ENCODE measurements around the gene LAMA2.

The LAMA2 gene

DNA sequence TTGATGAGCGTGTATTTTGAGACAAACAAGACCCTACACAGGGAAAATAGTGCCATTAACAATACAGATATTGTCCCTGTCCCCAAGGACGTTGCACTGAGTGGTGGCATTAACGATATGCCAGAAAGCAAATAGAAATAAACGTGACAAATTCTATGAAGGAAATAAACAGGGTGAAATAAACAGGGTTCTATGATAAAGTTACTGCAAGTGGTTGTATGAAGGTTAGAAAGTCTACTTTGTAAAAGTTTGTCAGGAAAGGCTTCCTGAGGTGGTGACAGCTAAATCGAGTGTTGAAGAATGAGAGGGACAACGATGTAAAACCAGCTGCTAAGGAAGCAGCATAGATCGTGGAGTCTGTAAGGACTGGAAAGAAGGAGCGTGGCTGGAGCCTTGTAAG is 380.2 kb downstream of the LAMA2 start:
- DNase-seq (ENCODE audit: low spot score), result no peak

- no peak for DNase-seq (ENCODE audit: low spot score)
These were observed 381.6 kb downstream of the LAMA2 start for GRCh38 chr6:129264480-129265045.

GRCh38 chr6:129267028-129267427 is 384.1 kb downstream of the LAMA2 start:
- DNase-seq (ENCODE audit: low spot score), result no peak

DNA sequence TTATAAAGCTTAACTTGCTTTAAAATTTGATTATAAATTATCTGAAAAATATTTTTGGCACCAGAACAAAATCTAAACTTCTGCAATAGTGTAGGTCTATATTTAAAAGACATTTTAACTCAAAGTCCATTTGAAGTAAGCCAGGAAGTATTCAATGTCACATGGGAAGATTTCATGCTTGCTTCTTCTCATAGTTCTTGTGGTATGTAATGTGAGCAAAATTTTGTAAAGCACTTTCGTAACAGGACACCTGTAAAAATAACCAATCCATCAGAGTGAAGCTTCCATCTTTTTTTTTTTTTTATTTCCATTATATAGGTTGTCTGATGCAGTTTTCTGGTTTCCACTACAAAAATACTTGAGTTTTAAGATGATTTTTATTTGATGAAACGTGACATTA is 386.1 kb downstream of the LAMA2 start:
- no peak for DNase-seq (ENCODE audit: low spot score)

- no peak for DNase-seq (ENCODE audit: low spot score)
These were observed 387.0 kb downstream of the LAMA2 start for GRCh38 chr6:129269891-129270290.

GRCh38 chr6:129270450-129270849 is 387.5 kb downstream of the LAMA2 start:
- no peak for DNase-seq (ENCODE audit: low spot score)

DNA sequence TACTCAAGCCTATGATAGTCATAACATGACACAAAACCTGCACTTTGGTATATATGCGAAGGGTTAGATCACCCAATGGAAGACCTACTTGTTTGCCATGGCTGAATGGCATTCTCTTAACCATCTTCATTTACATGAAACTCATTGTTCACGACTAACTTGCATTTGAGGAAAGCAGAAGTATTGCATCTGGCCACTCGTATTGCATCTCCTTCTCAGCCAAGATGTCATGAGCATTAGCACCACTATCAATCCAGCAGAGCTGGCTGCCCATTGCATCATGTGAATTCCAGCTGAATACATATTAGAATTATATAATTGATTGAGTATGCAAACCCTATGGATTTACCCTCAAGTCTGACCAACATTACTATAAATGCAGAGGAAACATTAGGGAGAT is 390.2 kb downstream of the LAMA2 start:
- no peak for DNase-seq (ENCODE audit: low spot score)

- DNase-seq (ENCODE audit: low spot score), result no peak
These were observed 393.5 kb downstream of the LAMA2 start for GRCh38 chr6:129276461-129276860.

GRCh38 chr6:129276986-129277385 is 394.0 kb downstream of the LAMA2 start:
- DNase-seq (ENCODE audit: low spot score), result no peak

DNA sequence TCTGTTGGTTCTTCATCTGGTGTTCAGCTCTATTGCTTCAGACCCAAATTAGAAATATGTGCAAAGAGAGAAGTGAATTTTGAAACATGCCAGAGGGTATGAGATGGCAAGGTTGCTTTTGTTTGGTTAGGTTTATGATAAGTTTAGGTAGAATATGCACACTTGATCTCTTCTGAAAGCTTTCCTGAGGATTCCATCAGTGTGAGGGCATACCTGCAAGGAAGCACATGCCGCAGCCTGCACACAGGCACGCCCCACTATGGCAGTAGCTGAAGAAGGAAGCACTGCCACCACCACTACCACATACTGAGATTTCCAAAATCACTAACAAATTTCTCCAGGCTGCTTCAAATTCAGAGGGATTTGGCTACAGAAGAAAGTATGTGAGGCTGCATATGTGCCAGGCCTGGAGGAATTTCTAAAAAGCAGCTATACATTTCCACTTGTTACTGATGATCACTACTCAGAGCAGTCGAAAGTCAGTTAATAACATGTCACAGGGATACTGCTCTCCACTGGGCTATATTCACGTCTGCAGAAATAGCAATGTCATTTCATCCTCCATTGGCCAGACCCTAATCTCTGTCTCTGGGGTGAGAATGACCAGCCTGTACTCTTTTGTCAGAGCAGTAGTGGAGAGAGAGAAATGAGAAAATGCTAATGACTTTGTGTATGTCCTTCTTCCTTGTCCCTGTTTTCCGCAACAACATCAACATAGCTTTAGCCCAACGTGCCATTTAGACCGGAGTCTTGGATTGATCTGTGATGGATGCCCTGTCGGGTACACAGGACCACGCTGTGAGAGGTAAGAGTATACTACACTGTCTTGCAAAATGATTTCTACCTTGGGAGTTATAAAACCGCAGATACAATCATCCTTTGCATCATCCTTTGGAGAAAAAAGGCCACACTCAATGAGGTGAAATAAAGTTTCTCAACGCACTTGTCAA is 396.7 kb downstream of the LAMA2 start:
- DNase-seq (ENCODE audit: low spot score), result no peak

GRCh38 chr6:129280293-129280644 is 397.3 kb downstream of the LAMA2 start:
- no peak for DNase-seq (ENCODE audit: low spot score)

- DNase-seq (ENCODE audit: low spot score), result no peak
These were observed 397.8 kb downstream of the LAMA2 start for GRCh38 chr6:129280749-129281148.

DNA sequence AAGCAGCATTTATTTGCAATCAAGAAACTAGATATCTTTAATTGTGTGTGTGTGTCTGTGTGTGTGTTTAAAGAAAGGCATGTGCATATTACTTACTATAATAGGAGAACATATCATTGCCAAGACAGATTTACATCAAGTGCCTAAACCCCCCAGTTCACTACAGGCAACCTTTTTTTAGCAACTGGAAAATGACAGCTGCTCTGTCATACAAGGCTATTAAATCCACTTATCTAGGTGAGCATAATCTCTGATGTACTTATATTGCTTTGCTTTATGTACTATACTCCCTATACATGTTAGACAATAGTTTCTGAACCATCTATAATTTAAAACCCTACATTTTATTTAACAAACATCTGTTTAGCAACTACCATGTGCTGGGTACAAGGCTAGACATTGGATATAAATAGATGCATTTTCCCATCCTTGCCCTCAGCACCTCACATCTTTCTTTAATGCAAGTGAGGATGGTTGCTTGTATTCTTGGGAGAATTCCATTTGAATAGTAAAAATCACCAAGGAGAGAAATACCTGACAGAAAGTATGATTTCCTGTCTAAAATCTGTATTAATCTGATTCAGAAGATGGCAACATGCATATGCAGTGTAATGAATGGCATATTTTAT is 398.3 kb downstream of the LAMA2 start:
- DNase-seq (ENCODE audit: low spot score), result no peak

DNA sequence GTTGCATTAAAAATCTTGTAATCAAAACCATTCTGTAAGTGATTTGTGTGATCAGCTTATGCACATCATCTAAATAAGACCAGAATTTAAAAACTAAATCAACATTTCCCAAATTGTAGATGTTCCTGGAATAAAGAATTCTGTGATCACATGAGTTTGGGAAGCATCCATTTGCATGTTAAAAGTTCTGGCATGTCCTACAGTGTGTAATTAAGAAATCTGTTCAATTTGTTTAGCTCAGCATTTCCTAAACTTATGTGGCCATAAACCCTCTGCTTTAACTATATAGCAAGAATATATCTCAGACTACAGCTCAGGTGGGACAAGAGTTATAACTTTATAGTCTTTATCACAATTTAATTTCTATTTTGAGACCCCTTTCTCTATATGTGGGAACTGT is 399.1 kb downstream of the LAMA2 start:
- no peak for DNase-seq (ENCODE audit: low spot score)

- no peak for DNase-seq (ENCODE audit: low spot score)
These were observed 401.3 kb downstream of the LAMA2 start for GRCh38 chr6:129284225-129284624.

DNA sequence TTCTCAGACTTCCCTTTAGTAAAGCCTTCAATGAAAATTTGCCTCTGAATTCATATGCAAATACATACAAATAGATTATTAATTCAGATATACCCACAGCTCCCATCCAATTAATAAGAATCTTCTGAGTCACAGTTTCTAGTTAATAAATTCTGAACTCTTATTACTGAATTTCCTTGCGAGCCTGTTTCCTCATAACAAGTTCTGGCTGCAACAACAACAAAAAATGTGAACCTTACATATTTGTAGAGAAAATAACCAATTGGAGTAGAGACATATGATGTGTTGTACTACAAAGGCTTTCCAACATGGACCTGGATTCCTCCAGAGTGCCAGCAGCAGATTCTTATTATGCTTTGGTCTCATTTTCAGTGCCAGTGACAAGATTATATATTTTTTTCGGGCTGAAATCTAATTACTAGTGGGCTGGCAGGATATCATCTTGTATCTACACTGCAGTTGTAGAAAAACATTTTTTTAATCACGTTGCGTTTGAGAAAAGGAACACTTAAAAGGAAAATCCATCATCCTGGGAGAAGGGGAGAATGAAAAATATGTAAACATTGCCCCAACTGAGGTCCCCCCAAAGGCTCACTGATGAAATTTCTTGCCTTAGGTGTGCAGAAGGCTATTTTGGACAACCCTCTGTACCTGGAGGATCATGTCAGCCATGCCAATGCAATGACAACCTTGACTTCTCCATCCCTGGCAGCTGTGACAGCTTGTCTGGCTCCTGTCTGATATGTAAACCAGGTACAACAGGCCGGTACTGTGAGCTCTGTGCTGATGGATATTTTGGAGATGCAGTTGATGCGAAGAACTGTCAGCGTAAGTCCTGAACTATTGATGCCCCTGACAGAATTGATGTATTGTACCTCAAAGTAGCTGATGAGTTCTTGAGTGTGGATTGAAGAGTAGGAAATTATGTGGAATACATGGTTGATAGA is 404.6 kb downstream of the LAMA2 start:
- DNase-seq (ENCODE audit: low spot score), result no peak

- DNase-seq (ENCODE audit: low spot score), result no peak
These were observed 406.5 kb downstream of the LAMA2 start for GRCh38 chr6:129289442-129289841.

DNA sequence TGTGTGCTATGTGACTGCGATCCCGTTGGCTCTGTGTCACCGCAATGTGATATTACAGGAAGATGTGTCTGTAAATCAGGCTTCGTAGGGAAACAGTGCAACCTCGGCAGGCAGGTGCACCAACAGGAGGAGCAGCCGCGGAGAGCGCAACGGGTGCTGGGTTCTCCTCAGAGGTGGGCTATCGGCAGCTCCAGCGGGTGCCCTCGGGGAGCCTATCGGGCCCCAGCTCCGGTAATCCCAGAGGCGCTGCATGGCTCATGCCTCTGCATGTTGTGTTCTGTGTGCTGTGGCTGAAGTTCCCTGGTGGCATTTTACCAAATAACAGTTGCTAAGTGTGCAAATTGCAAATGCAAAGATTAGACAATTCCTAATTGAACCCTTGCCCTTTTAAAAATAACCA is 409.9 kb downstream of the LAMA2 start:
- DNase-seq (ENCODE audit: low spot score), result no peak

GRCh38 chr6:129297592-129297991 is 414.7 kb downstream of the LAMA2 start:
- no peak for DNase-seq (ENCODE audit: low spot score)

DNA sequence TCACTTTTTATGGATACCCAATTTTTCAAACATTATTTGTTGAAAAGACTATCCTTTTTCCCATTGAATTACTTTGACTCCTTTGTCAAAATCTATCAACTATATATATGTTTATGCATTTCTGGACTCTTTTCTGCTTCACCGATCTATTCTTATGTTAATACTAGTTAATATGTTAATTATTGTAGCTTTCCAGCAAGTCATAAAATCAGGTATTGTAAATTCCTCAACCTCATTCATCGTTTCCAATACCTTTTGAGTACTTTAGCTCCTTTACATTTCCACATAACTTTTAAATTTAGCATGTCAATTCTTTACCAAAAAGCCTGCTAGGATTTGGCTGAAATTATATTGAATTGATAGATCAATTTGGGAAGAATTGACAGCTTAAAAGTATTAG is 419.7 kb downstream of the LAMA2 start:
- DNase-seq (ENCODE audit: low spot score), result no peak

DNA sequence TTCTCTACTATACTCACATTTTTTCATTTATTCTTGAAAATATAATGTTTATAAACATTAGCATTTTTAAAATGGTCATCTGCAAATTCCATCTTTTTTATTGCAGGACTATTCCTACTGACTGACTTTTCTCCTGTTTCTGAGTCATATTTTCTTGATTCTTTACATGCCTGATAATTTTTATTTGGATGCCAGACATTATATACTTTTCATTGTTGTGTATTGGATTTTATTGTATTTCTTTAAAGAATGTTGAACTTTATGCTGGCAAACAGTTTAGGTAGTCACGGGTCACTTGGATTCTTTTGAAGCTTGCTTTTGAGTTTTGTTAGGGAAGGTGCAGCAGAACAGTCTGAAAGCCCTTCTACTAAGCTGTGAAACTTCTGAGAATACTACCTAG is 423.9 kb downstream of the LAMA2 start:
- no peak for DNase-seq (ENCODE audit: low spot score)

DNA sequence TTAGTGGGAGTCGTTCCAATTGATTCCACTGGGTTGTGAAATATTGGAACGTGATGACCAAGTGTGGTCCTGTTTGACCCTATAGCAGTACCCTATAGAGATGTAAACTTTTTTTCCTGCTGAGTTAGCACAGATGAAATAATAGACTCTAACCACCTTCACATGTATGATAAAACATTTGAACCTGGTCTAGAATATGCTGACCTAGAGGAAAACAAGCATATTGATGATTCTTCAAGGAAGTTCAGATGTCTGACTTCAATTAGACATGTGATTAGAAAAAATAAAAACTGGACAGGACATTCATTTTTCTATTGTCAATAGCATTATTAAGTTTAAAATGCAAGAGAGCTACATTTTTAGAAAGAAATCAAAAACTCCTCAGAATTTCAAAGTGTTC is 424.9 kb downstream of the LAMA2 start:
- no peak for DNase-seq (ENCODE audit: low spot score)

All from RKO (cell line).